Measurements from ENCODE around the gene NUBPL.

- no peak for TF ChIP-seq CTCF (IDR thresholded peaks at IDR 0.05)
- TF ChIP-seq EP300 (IDR thresholded peaks at IDR 0.05): no peak
Observed at GRCh38 chr14:31660728-31661127, 99.5 kb downstream of the NUBPL start.

All from suprapubic skin (tissue), 3 donors.